CD4-positive, alpha-beta memory T cell (primary cell): ENCODE data around the gene OR2AG1. TPM values are rescaled to one million over a fixed set of nuclear protein-coding genes. Genes with fewer than 3 reads are reported as not detected.

Experiments used
- CTCF ChIA-PET: fragments of 350-600 bp; sonication (Branson Sonifier 250); formaldehyde crosslinking; loops from one replicate; lab custom pipeline; 2021; ENCODE audit warnings: inconsistent platforms; ENCODE audit not compliant: partially characterized antibody; lab: Charles Lee
- POLR2A ChIA-PET: fragments of 350-600 bp; sonication (Branson Sonifier 250); formaldehyde crosslinking; loops from one replicate; lab custom pipeline; 2021; ENCODE audit not compliant: partially characterized antibody; lab: Charles Lee
- DNase-seq, 5 donors: peaks; one replicate each; pipeline versions ENCODE4 v3.0.0 to v3.0.0-alpha.2; 2020 to 2022; ENCODE audit warnings: mixed read lengths in 1 of 5
- H3K27ac ChIP-seq: one replicate; pipeline ENCODE4 v1.7.0; 2013; ENCODE audit warnings: low read depth, low read length
- H3K27me3 ChIP-seq: 2 replicates; pipeline ENCODE4 v1.7.0; 2013; ENCODE audit warnings: mild to moderate bottlenecking, low read length, moderate library complexity; ENCODE audit not compliant: insufficient read depth
- H3K36me3 ChIP-seq: 2 replicates; pipeline ENCODE4 v1.7.0; 2013; ENCODE audit warnings: mild to moderate bottlenecking, low read length, moderate library complexity; ENCODE audit not compliant: insufficient read depth
- H3K4me1 ChIP-seq: 2 replicates; pipeline ENCODE4 v1.7.0; 2013; ENCODE audit warnings: mild to moderate bottlenecking, low read length, moderate library complexity; ENCODE audit not compliant: insufficient read depth
- H3K4me3 ChIP-seq, 2 donors: one replicate each; pipeline ENCODE4 v1.7.0; 2013; ENCODE audit warnings: low read length in 2 of 2, mild to moderate bottlenecking in 1 of 2
- H3K9me3 ChIP-seq, 2 donors: one replicate each; pipeline ENCODE4 v1.7.0; 2013; ENCODE audit warnings: low read length in 2 of 2, control low read depth in 1 of 2; ENCODE audit not compliant: control insufficient read depth in 1 of 2
- H3K27ac Mint-ChIP-seq, 7 donors: one replicate each; pipeline ENCODE4 v1.8.0; 2020 to 2021; ENCODE audit warnings: mixed read lengths in 7 of 7, mild to moderate bottlenecking in 6 of 7, inconsistent platforms in 3 of 7, moderate library complexity in 3 of 7
- H3K27me3 Mint-ChIP-seq, 2 donors: one replicate each; pipeline ENCODE4 v1.8.0; 2020 to 2021; ENCODE audit warnings: mixed read lengths in 2 of 2
- H3K36me3 Mint-ChIP-seq, 2 donors: one replicate each; pipeline ENCODE4 v1.8.0; 2020 to 2021; ENCODE audit warnings: mixed read lengths in 2 of 2, inconsistent platforms in 1 of 2, mild to moderate bottlenecking in 1 of 2
- H3K4me1 Mint-ChIP-seq, 4 donors: one replicate each; pipeline ENCODE4 v1.8.0; 2020 to 2021; ENCODE audit warnings: mixed read lengths in 4 of 4, mild to moderate bottlenecking in 1 of 4
- H3K4me3 Mint-ChIP-seq, 8 donors: one replicate each; pipeline ENCODE4 v1.8.0; 2020 to 2021; ENCODE audit warnings: mixed read lengths in 8 of 8, mild to moderate bottlenecking in 7 of 8, moderate library complexity in 6 of 8, inconsistent platforms in 3 of 8
- H3K9me3 Mint-ChIP-seq, 8 donors: one replicate each; pipeline ENCODE4 v1.8.0; 2020 to 2021; ENCODE audit warnings: mixed read lengths in 8 of 8, mild to moderate bottlenecking in 5 of 8, inconsistent platforms in 3 of 8, moderate library complexity in 1 of 8
- intact Hi-C: fragments of 100-400 bp; cut with micrococcal nuclease; formaldehyde crosslinking; loops from one replicate; pipeline ENCODE4 v1.15.1; 2023
- polyA plus RNA-seq, 2 donors: library from polyadenylated mRNA; unstranded; fragments of 300-500 nt; fragmentation: Illumina TruSeq; gene quantifications; one replicate each; pipeline ENCODE4 v1.2.3, GENCODE V29; 2021
- total RNA-seq, 2 experiments: library from RNA; stranded (reverse); gene quantifications; one replicate each; pipeline ENCODE4 v1.2.3, GENCODE V29; 2021

Gene OR2AG1
- total RNA-seq (not detected), polyA plus RNA-seq (not detected)

- H3K36me3 Mint-ChIP-seq: no peaks in the 10 kb centered on the region
- no peak within 1 kb of the TSS for H3K27ac ChIP-seq
- H3K4me1 ChIP-seq: no peaks in the 10 kb centered on the region
- POLR2A ChIA-PET: no interaction called here
- H3K27me3 Mint-ChIP-seq: peaks cover 14 to 21% of the 10 kb centered on the region in 2 donors
- no peak within 1 kb of the TSS for H3K4me3 ChIP-seq
- no peaks in the 10 kb centered on the region for H3K36me3 ChIP-seq
- peaks cover 0 to 4% (median 0%) of the 10 kb centered on the region in 8 donors for H3K9me3 Mint-ChIP-seq
- no peaks in the 10 kb centered on the region for H3K4me1 Mint-ChIP-seq
- H3K9me3 ChIP-seq: no peaks in the 10 kb centered on the region
- H3K27ac Mint-ChIP-seq: no peak within 1 kb of the TSS
- no peak within 1 kb of the TSS for H3K4me3 Mint-ChIP-seq
- CTCF ChIA-PET: no interaction called here
- H3K27me3 ChIP-seq: peaks cover 4% of the 10 kb centered on the region
- intact Hi-C loops: no loop called here
- no peak for DNase-seq
Observed at GRCh38 chr11:6782720-6783119, at the start of gene OR2AG1. OR2AG1 (plus strand) TSS chr11:6783020; CDS start chr11:6785038, 2,018 bp downstream.

GRCh38 chr11:6733326-6734275 lies 49.2 kb upstream of the OR2AG1 start:
- Histone ChIP-seq H3K4me1 (peaks cover 74% of the 10 kb centered on the region), H3K36me3 (no peaks in the 10 kb centered on the region), H3K9me3 (no peaks in the 10 kb centered on the region), H3K27ac (peak overlapping the region; percentile 48), H3K4me3 (no peak overlapping the region), H3K27me3 (no peaks in the 10 kb centered on the region)
- no peaks in the 10 kb centered on the region for H3K27me3 Mint-ChIP-seq
- H3K4me1 Mint-ChIP-seq: peaks cover 59 to 93% (median 73%) of the 10 kb centered on the region in 4 donors
- ChIA-PET POLR2A (interaction anchor here (0.6 to 5.8 kb wide), 11 partner anchors 9 to 1043 kb away, joined by 3 to 82 read pairs (median 4); partner anchors contain the start of gene TPP1), CTCF (interaction anchor here (1.1 to 18.3 kb wide), 5 partner anchors 13 to 28 kb away, joined by 3 to 730 read pairs (median 6); no protein-coding TSS in a partner anchor)
- peak; percentile 56 to 71 (median 62) for DNase-seq
- H3K4me3 Mint-ChIP-seq: peak overlapping the region; percentile 37 to 77 (median 70)
- peaks cover 30 to 62% of the 10 kb centered on the region in 2 donors for H3K36me3 Mint-ChIP-seq
- H3K9me3 Mint-ChIP-seq: peaks cover 0 to 2% (median 0%) of the 10 kb centered on the region in 8 donors
- peak overlapping the region; percentile 75 to 90 (median 83) for H3K27ac Mint-ChIP-seq
- intact Hi-C loops: loop anchor here (1.0 to 10.0 kb wide), 3 partner anchors 10 to 499 kb away; partner anchors contain the start of genes CNGA4 and FHIP1B

GRCh38 chr11:6734616-6735015 lies 48.2 kb upstream of the OR2AG1 start:
- Histone ChIP-seq H3K27me3 (no peaks in the 10 kb centered on the region), H3K9me3 (no peaks in the 10 kb centered on the region), H3K36me3 (no peaks in the 10 kb centered on the region), H3K4me1 (peaks cover 74% of the 10 kb centered on the region), H3K27ac (peak overlapping the region; percentile 48), H3K4me3 (no peak overlapping the region)
- H3K4me1 Mint-ChIP-seq: peaks cover 63 to 91% (median 74%) of the 10 kb centered on the region in 4 donors
- intact Hi-C loops: loop anchor here (10.0 kb wide), 1 partner anchor 500 kb away; the partner anchor contains the start of genes CNGA4 and FHIP1B
- peaks cover 0 to 2% (median 0%) of the 10 kb centered on the region in 8 donors for H3K9me3 Mint-ChIP-seq
- H3K27ac Mint-ChIP-seq: peak overlapping the region; percentile 74 to 88 (median 78)
- peak in 1 of 5 donors; percentile 58 for DNase-seq
- peaks cover 28 to 59% of the 10 kb centered on the region in 2 donors for H3K36me3 Mint-ChIP-seq
- CTCF ChIA-PET: interaction anchor here (1.1 to 18.3 kb wide), 4 partner anchors 14 to 21 kb away, joined by 3 to 730 read pairs (median 28); no protein-coding TSS in a partner anchor
- H3K4me3 Mint-ChIP-seq: peak overlapping the region in 7 of 8 donors; percentile 17 to 77 (median 69)
- H3K27me3 Mint-ChIP-seq: no peaks in the 10 kb centered on the region
- POLR2A ChIA-PET: interaction anchor here (0.9 to 5.8 kb wide), 4 partner anchors 8 to 16 kb away, joined by 3 to 82 read pairs (median 8); no protein-coding TSS in a partner anchor

- no peaks in the 10 kb centered on the region for H3K9me3 ChIP-seq
- H3K4me1 ChIP-seq: peaks cover 79% of the 10 kb centered on the region
- Mint-ChIP-seq H3K27ac (peak overlapping the region; percentile 74 to 88 (median 78)), H3K4me3 (peak overlapping the region; percentile 1 to 77 (median 64)), H3K9me3 (peaks cover 0 to 2% (median 0%) of the 10 kb centered on the region in 8 donors), H3K36me3 (peaks cover 29 to 60% of the 10 kb centered on the region in 2 donors), H3K4me1 (peaks cover 66 to 91% (median 76%) of the 10 kb centered on the region in 4 donors), H3K27me3 (no peaks in the 10 kb centered on the region)
- peak in 1 of 5 donors; percentile 22 for DNase-seq
- peaks cover 3% of the 10 kb centered on the region for H3K36me3 ChIP-seq
- no peak overlapping the region for H3K4me3 ChIP-seq
- POLR2A ChIA-PET: interaction anchor here (0.9 to 5.8 kb wide), 5 partner anchors 9 to 52 kb away, joined by 3 to 82 read pairs (median 3); partner anchors contain the start of gene MRPL17
- CTCF ChIA-PET: interaction anchor here (0.6 to 18.3 kb wide), 5 partner anchors 14 to 360 kb away, joined by 3 to 730 read pairs (median 16); partner anchors contain the start of gene MRPL17
- no peaks in the 10 kb centered on the region for H3K27me3 ChIP-seq
- intact Hi-C loops: loop anchor here (10.0 kb wide), 1 partner anchor 501 kb away; the partner anchor contains the start of genes CNGA4 and FHIP1B
- H3K27ac ChIP-seq: peak overlapping the region; percentile 48
Observed at GRCh38 chr11:6735306-6735705, 47.5 kb upstream of the OR2AG1 start.

GRCh38 chr11:6736495-6737121 lies 46.2 kb upstream of the OR2AG1 start:
- no peaks in the 10 kb centered on the region for H3K9me3 Mint-ChIP-seq
- H3K9me3 ChIP-seq: no peaks in the 10 kb centered on the region
- CTCF ChIA-PET: interaction anchor here (0.7 to 18.3 kb wide), 14 partner anchors 8 to 206 kb away, joined by 3 to 730 read pairs (median 14); partner anchors contain the start of gene MRPL17
- H3K36me3 ChIP-seq: peaks cover 3% of the 10 kb centered on the region
- H3K4me1 ChIP-seq: peaks cover 88% of the 10 kb centered on the region
- no peaks in the 10 kb centered on the region for H3K27me3 ChIP-seq
- intact Hi-C loops: loop anchor here (10.0 kb wide), 1 partner anchor 502 kb away; the partner anchor contains the start of genes CNGA4 and FHIP1B
- peaks cover 32 to 62% of the 10 kb centered on the region in 2 donors for H3K36me3 Mint-ChIP-seq
- no peak overlapping the region for H3K4me3 ChIP-seq
- no peak for DNase-seq
- POLR2A ChIA-PET: interaction anchor here (0.7 to 5.8 kb wide), 7 partner anchors 9 to 22 kb away, joined by 3 to 82 read pairs (median 3); no protein-coding TSS in a partner anchor
- peak overlapping the region; percentile 35 for H3K27ac ChIP-seq
- H3K27ac Mint-ChIP-seq: peak overlapping the region; percentile 60 to 91 (median 75)
- H3K4me3 Mint-ChIP-seq: peak overlapping the region in 6 of 8 donors; percentile 25 to 77 (median 47)
- peaks cover 68 to 90% (median 79%) of the 10 kb centered on the region in 4 donors for H3K4me1 Mint-ChIP-seq
- no peaks in the 10 kb centered on the region for H3K27me3 Mint-ChIP-seq

- H3K36me3 Mint-ChIP-seq: peaks cover 41 to 69% of the 10 kb centered on the region in 2 donors
- CTCF ChIA-PET: interaction anchor here (0.7 to 18.3 kb wide), 23 partner anchors 9 to 336 kb away, joined by 3 to 730 read pairs (median 7); partner anchors contain the start of genes ILK and MRPL17
Observed at GRCh38 chr11:6737872-6738466, 44.9 kb upstream of the OR2AG1 start.

More at GRCh38 chr11:6737872-6738466, 44.9 kb upstream of the OR2AG1 start:
- peak overlapping the region; percentile 60 to 89 (median 75) for H3K27ac Mint-ChIP-seq
- H3K4me1 ChIP-seq: peaks cover 88% of the 10 kb centered on the region
- no peaks in the 10 kb centered on the region for H3K27me3 ChIP-seq
- no peaks in the 10 kb centered on the region for H3K9me3 ChIP-seq
- H3K27ac ChIP-seq: peak overlapping the region; percentile 38
- H3K9me3 Mint-ChIP-seq: no peaks in the 10 kb centered on the region
- no peak overlapping the region for H3K4me3 ChIP-seq
- DNase-seq: peak; percentile 73 to 82 (median 75)
- POLR2A ChIA-PET: interaction anchor here (0.6 to 5.8 kb wide), 10 partner anchors 8 to 184 kb away, joined by 3 to 82 read pairs (median 4); no protein-coding TSS in a partner anchor
- H3K27me3 Mint-ChIP-seq: no peaks in the 10 kb centered on the region
- H3K4me3 Mint-ChIP-seq: peak overlapping the region; percentile 23 to 77 (median 38)
- peaks cover 75 to 91% (median 83%) of the 10 kb centered on the region in 4 donors for H3K4me1 Mint-ChIP-seq
- intact Hi-C loops: loop anchor here (1.0 to 10.0 kb wide), 4 partner anchors 8 to 503 kb away; partner anchors contain the start of genes CNGA4 and FHIP1B
- H3K36me3 ChIP-seq: peaks cover 3% of the 10 kb centered on the region
